ENCODE measurements around the gene MACROH2A2. TPM values are rescaled to one million over a fixed set of nuclear protein-coding genes. Genes with fewer than 3 reads are reported as not detected.

MACROH2A2 gene
- total and polyA plus RNA-seq, 2 experiments from 2014 or later: 11.6 to 16.2 TPM

DNA sequence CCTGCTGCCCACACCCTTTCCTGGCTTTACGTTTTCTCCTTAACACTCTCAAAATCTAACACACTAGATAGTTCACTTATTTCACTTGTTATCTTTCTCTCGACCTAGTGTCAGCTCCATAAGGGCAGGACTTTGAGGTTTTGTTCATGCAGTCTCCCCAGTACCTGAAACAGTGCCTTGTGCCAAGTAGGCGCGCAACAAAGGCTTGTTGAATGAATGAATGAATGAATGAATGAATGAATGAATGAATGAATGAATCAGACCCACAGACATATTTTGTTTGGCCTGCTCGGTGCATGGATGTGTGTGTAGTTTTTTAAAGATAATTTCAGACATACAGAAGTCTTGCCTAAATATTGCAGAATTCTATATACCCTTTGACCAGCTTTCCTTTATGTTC is 87.7 kb downstream of the MACROH2A2 start:
- H2AFZ ChIP-seq: no peak overlapping the region
- no peak overlapping the region for H3K27ac ChIP-seq (ENCODE audit: low read depth)
- no peak overlapping the region for H3K4me3 Mint-ChIP-seq
- no peaks in the 10 kb centered on the region; the same call in 1 of the 2 replicates for H4K20me1 ChIP-seq (replicated peaks; ENCODE audit: insufficient read depth)
- peaks cover 3% of the 10 kb centered on the region; the same call in 2 of the 3 replicates for H3K36me3 Mint-ChIP-seq (ENCODE audit: low read depth)
- H3K9me3 Mint-ChIP-seq: no peaks in the 10 kb centered on the region
- TF ChIP-seq, protein P1, sequence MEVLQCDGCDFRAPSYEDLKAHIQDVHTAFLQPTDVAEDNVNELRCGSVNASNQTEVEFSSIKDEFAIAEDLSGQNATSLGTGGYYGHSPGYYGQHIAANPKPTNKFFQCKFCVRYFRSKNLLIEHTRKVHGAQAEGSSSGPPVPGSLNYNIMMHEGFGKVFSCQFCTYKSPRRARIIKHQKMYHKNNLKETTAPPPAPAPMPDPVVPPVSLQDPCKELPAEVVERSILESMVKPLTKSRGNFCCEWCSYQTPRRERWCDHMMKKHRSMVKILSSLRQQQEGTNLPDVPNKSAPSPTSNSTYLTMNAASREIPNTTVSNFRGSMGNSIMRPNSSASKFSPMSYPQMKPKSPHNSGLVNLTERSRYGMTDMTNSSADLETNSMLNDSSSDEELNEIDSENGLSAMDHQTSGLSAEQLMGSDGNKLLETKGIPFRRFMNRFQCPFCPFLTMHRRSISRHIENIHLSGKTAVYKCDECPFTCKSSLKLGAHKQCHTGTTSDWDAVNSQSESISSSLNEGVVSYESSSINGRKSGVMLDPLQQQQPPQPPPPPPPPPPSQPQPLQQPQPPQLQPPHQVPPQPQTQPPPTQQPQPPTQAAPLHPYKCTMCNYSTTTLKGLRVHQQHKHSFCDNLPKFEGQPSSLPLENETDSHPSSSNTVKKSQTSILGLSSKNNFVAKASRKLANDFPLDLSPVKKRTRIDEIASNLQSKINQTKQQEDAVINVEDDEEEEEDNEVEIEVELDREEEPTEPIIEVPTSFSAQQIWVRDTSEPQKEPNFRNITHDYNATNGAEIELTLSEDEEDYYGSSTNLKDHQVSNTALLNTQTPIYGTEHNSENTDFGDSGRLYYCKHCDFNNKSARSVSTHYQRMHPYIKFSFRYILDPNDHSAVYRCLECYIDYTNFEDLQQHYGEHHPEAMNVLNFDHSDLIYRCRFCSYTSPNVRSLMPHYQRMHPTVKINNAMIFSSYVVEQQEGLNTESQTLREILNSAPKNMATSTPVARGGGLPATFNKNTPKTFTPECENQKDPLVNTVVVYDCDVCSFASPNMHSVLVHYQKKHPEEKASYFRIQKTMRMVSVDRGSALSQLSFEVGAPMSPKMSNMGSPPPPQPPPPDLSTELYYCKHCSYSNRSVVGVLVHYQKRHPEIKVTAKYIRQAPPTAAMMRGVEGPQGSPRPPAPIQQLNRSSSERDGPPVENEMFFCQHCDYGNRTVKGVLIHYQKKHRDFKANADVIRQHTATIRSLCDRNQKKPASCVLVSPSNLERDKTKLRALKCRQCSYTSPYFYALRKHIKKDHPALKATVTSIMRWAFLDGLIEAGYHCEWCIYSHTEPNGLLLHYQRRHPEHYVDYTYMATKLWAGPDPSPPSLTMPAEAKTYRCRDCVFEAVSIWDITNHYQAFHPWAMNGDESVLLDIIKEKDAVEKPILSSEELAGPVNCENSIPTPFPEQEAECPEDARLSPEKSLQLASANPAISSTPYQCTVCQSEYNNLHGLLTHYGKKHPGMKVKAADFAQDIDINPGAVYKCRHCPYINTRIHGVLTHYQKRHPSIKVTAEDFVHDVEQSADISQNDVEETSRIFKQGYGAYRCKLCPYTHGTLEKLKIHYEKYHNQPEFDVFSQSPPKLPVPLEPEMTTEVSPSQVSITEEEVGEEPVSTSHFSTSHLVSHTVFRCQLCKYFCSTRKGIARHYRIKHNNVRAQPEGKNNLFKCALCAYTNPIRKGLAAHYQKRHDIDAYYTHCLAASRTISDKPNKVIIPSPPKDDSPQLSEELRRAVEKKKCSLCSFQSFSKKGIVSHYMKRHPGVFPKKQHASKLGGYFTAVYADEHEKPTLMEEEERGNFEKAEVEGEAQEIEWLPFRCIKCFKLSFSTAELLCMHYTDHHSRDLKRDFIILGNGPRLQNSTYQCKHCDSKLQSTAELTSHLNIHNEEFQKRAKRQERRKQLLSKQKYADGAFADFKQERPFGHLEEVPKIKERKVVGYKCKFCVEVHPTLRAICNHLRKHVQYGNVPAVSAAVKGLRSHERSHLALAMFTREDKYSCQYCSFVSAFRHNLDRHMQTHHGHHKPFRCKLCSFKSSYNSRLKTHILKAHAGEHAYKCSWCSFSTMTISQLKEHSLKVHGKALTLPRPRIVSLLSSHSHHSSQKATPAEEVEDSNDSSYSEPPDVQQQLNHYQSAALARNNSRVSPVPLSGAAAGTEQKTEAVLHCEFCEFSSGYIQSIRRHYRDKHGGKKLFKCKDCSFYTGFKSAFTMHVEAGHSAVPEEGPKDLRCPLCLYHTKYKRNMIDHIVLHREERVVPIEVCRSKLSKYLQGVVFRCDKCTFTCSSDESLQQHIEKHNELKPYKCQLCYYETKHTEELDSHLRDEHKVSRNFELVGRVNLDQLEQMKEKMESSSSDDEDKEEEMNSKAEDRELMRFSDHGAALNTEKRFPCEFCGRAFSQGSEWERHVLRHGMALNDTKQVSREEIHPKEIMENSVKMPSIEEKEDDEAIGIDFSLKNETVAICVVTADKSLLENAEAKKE (CRISPR knock-in tag; IDR thresholded peaks at IDR 0.05): no peak
- no peak for TF ChIP-seq POLR2AphosphoS5 (IDR thresholded peaks at IDR 0.05; ENCODE audit: low read depth)
- no peak for TF ChIP-seq NANOG (IDR thresholded peaks at IDR 0.05; ENCODE audit: borderline replicate concordance)
- no peak for TF ChIP-seq EZH2 (IDR thresholded peaks at IDR 0.05; ENCODE audit: low read depth, unreplicated experiment)
- no peak for TF ChIP-seq JUNB (IDR thresholded peaks at IDR 0.05; ENCODE audit: unreplicated experiment)
- no peak for TF ChIP-seq ZNF114 (CRISPR knock-in tag; IDR thresholded peaks at IDR 0.05)
- TF ChIP-seq, protein P2, sequence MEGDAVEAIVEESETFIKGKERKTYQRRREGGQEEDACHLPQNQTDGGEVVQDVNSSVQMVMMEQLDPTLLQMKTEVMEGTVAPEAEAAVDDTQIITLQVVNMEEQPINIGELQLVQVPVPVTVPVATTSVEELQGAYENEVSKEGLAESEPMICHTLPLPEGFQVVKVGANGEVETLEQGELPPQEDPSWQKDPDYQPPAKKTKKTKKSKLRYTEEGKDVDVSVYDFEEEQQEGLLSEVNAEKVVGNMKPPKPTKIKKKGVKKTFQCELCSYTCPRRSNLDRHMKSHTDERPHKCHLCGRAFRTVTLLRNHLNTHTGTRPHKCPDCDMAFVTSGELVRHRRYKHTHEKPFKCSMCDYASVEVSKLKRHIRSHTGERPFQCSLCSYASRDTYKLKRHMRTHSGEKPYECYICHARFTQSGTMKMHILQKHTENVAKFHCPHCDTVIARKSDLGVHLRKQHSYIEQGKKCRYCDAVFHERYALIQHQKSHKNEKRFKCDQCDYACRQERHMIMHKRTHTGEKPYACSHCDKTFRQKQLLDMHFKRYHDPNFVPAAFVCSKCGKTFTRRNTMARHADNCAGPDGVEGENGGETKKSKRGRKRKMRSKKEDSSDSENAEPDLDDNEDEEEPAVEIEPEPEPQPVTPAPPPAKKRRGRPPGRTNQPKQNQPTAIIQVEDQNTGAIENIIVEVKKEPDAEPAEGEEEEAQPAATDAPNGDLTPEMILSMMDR (conservative IDR thresholded peaks at IDR 0.05; ENCODE audit: low read depth in 2 of 2): no peak
- no peak for TF ChIP-seq STAT1 (IDR thresholded peaks at IDR 0.05; ENCODE audit: unreplicated experiment)
- peaks cover 9% of the 10 kb centered on the region; the same call in 1 of the 2 replicates for H3K4me1 ChIP-seq (ENCODE audit: insufficient read depth)
- H3K27ac Mint-ChIP-seq: no peak overlapping the region
- ATAC-seq (no peak), DNase-seq (ENCODE audit: low spot score) (no peak)
- peaks cover 7% of the 10 kb centered on the region; the same call in 1 of the 2 replicates for H3K27me3 ChIP-seq (ENCODE audit: insufficient read depth)
- no peak overlapping the region for H3K4me3 ChIP-seq
- H3K9me2 ChIP-seq (ENCODE audit: insufficient read depth): no peaks in the 10 kb centered on the region
- 0 out of 2 replicates have a peak, but pooled peaks cover 7% of the 10 kb centered on the region for H3K79me2 ChIP-seq (replicated peaks; ENCODE audit: insufficient read depth)
- H3K27me3 Mint-ChIP-seq (ENCODE audit: insufficient read depth, low read depth, poor library complexity): peaks cover 9% of the 10 kb centered on the region
- H3K4me1 Mint-ChIP-seq: peaks cover 10% of the 10 kb centered on the region
- no peak overlapping the region for H3K4me2 ChIP-seq
- H3K36me3 ChIP-seq (ENCODE audit: insufficient read depth): no peaks in the 10 kb centered on the region
- H3F3A ChIP-seq (replicated peaks; ENCODE audit: low read depth): no peaks in the 10 kb centered on the region

Data from GM23338 (cell line).